Neural progenitor cell (in vitro differentiated cells): ENCODE measurements around the gene TYROBP. TPM values are rescaled to one million over a fixed set of nuclear protein-coding genes. Genes with fewer than 3 reads are reported as not detected.
A peak's percentile ranks its signal among the peaks of the same experiment; 100 is the strongest.
"Not testable (repeated sequence)": the region's sequence is repeated elsewhere in the genome, so short reads cannot be mapped to it uniquely, and the experiment has no call there.

ENCODE experiments used
- DNase-seq: peaks from one replicate; pipeline ENCODE4 v3.0.0-alpha.2; 2016; ENCODE audit warnings: low spot score
- H2AFZ ChIP-seq: fragments of 200-600 bp; sonication (generic); replicated peaks from 2 replicates; pipeline ENCODE4 v1.6.1; 2016; ENCODE audit warnings: antibody characterized with exemption
- H3F3A ChIP-seq: fragments of 200-600 bp; sonication (generic); 2 replicates; pipeline ENCODE4 v1.6.1; 2016; ENCODE audit warnings: antibody characterized with exemption, low read depth
- H3K27ac ChIP-seq: fragments of 200-600 bp; sonication (generic); 2 replicates; pipeline ENCODE4 v1.5.1; 2016; ENCODE audit warnings: mild to moderate bottlenecking
- H3K27me3 ChIP-seq: fragments of 200-600 bp; sonication (generic); 2 replicates; pipeline ENCODE4 v1.6.1; 2016; ENCODE audit warnings: mild to moderate bottlenecking, moderate library complexity
- H3K36me3 ChIP-seq: fragments of 200-600 bp; sonication (generic); 2 replicates; pipeline ENCODE4 v1.5.1; 2016
- H3K4me1 ChIP-seq: fragments of 200-600 bp; sonication (generic); 2 replicates; pipeline ENCODE4 v1.6.1; 2016; ENCODE audit warnings: mixed run types
- H3K4me2 ChIP-seq: fragments of 200-600 bp; sonication (generic); 2 replicates; pipeline ENCODE4 v1.6.1; 2016
- H3K4me3 ChIP-seq: fragments of 200-600 bp; sonication (generic); 2 replicates; pipeline ENCODE4 v1.5.1; 2016
- H3K79me2 ChIP-seq: fragments of 200-600 bp; sonication (generic); 2 replicates; pipeline ENCODE4 v1.6.1; 2016; ENCODE audit warnings: low read depth
- H3K9ac ChIP-seq: fragments of 200-600 bp; sonication (generic); 2 replicates; pipeline ENCODE4 v1.6.1; 2016
- H3K9me3 ChIP-seq: fragments of 200-600 bp; sonication (generic); 2 replicates; pipeline ENCODE4 v1.5.1; 2016; ENCODE audit warnings: low read depth
- H4K20me1 ChIP-seq: fragments of 200-600 bp; sonication (generic); 2 replicates; pipeline ENCODE4 v1.6.1; 2016; ENCODE audit warnings: low read depth
- H3K27ac Mint-ChIP-seq: 3 replicates; pipeline ENCODE4 v1.8.0; 2021; ENCODE audit warnings: mixed read lengths
- H3K27me3 Mint-ChIP-seq: 2 replicates; pipeline ENCODE4 v1.8.0; 2022; ENCODE audit warnings: low read depth, mild to moderate bottlenecking, inconsistent platforms, moderate library complexity, mixed read lengths; ENCODE audit not compliant: insufficient read depth
- H3K36me3 Mint-ChIP-seq: 3 replicates; pipeline ENCODE4 v1.8.0; 2021; ENCODE audit warnings: mixed read lengths
- H3K4me1 Mint-ChIP-seq: 3 replicates; pipeline ENCODE4 v1.8.0; 2021; ENCODE audit warnings: mixed read lengths
- H3K4me3 Mint-ChIP-seq: 3 replicates; pipeline ENCODE4 v1.8.0; 2021; ENCODE audit warnings: mild to moderate bottlenecking, moderate library complexity, mixed read lengths
- H3K9me3 Mint-ChIP-seq: 3 replicates; pipeline ENCODE4 v1.8.0; 2020; ENCODE audit warnings: mixed read lengths
- EZH2 ChIP-seq: fragments of 200-600 bp; sonication (generic); IDR thresholded peaks from 2 replicates; pipeline ENCODE4 v1.6.1; 2017; ENCODE audit warnings: antibody characterized with exemption, mild to moderate bottlenecking, moderate library complexity
- EZH2phosphoT487 ChIP-seq: fragments of 200-600 bp; sonication (generic); IDR thresholded peaks from 2 replicates; pipeline ENCODE4 v1.6.1; 2017; ENCODE audit warnings: antibody characterized with exemption
- total RNA-seq: library from RNA; depleted of rRNA; stranded (reverse); fragments of >200 nt; gene quantifications from 2 replicates; pipeline ENCODE4 v1.2.3, GENCODE V29; 2015; ENCODE audit warnings: low replicate concordance
- TF ChIP-seq, protein P1 (sequence below): fragments of 200-600 bp; sonication (generic); IDR thresholded peaks from 2 replicates; pipeline ENCODE4 v1.5.1; 2017; ENCODE audit warnings: antibody characterized with exemption, mild to moderate bottlenecking

TYROBP gene
- total RNA-seq, 1 donor from 2014 or later: not detected

- no peak overlapping the region for H3K4me3 ChIP-seq
- Mint-ChIP-seq H3K4me3 (no peak overlapping the region), H3K27me3 (peaks cover 15% of the 10 kb centered on the region), H3K4me1 (peaks cover 16% of the 10 kb centered on the region), H3K27ac (no peak overlapping the region), H3K36me3 (no peaks in the 10 kb centered on the region), H3K9me3 (no peaks in the 10 kb centered on the region)
- H3K79me2 ChIP-seq: no peaks in the 10 kb centered on the region
- H4K20me1 ChIP-seq: no peaks in the 10 kb centered on the region
- H3K9ac ChIP-seq: no peak overlapping the region
- TF ChIP-seq, protein P1, sequence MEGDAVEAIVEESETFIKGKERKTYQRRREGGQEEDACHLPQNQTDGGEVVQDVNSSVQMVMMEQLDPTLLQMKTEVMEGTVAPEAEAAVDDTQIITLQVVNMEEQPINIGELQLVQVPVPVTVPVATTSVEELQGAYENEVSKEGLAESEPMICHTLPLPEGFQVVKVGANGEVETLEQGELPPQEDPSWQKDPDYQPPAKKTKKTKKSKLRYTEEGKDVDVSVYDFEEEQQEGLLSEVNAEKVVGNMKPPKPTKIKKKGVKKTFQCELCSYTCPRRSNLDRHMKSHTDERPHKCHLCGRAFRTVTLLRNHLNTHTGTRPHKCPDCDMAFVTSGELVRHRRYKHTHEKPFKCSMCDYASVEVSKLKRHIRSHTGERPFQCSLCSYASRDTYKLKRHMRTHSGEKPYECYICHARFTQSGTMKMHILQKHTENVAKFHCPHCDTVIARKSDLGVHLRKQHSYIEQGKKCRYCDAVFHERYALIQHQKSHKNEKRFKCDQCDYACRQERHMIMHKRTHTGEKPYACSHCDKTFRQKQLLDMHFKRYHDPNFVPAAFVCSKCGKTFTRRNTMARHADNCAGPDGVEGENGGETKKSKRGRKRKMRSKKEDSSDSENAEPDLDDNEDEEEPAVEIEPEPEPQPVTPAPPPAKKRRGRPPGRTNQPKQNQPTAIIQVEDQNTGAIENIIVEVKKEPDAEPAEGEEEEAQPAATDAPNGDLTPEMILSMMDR: peak; percentile 47
- no peak for TF ChIP-seq EZH2phosphoT487
- TF ChIP-seq EZH2: no peak
- no peak overlapping the region for H3K4me2 ChIP-seq
- peak; percentile 55 for DNase-seq
- no peaks in the 10 kb centered on the region for H3F3A ChIP-seq
- no peak overlapping the region for H3K27ac ChIP-seq
- no peaks in the 10 kb centered on the region for H3K27me3 ChIP-seq
- H2AFZ ChIP-seq: no peak overlapping the region
- no peaks in the 10 kb centered on the region for H3K9me3 ChIP-seq
- peaks cover 6% of the 10 kb centered on the region for H3K4me1 ChIP-seq
- no peaks in the 10 kb centered on the region for H3K36me3 ChIP-seq
Measured at GRCh38 chr19:35911173-35911572, 3.1 kb upstream of the TYROBP start.

- H2AFZ ChIP-seq, H3K27me3 ChIP-seq, H3K36me3 Mint-ChIP-seq, H3K79me2 ChIP-seq, H3K27ac ChIP-seq, H3K9me3 ChIP-seq, H3K4me3 ChIP-seq, H3F3A ChIP-seq, H3K9me3 Mint-ChIP-seq, H3K4me1 ChIP-seq, H3K4me2 ChIP-seq, H3K36me3 ChIP-seq, H3K4me3 Mint-ChIP-seq, DNase-seq, H3K9ac ChIP-seq, H3K27ac Mint-ChIP-seq, H4K20me1 ChIP-seq: not testable (repeated sequence)
- H3K27me3 Mint-ChIP-seq: peaks cover 15% of the 10 kb centered on the region
- H3K4me1 Mint-ChIP-seq: peaks cover 16% of the 10 kb centered on the region
Measured at GRCh38 chr19:35910355-35910754, 2.3 kb upstream of the TYROBP start.

- TF ChIP-seq EZH2: no peak
- no peak for TF ChIP-seq EZH2phosphoT487
- TF ChIP-seq, protein P1: no peak
- H3K27me3 ChIP-seq: no peaks in the 10 kb centered on the region
- no peaks in the 10 kb centered on the region for H3K79me2 ChIP-seq
- no peak overlapping the region for H3K27ac Mint-ChIP-seq
- H2AFZ ChIP-seq: peak overlapping the region; percentile 77
- no peaks in the 10 kb centered on the region for H3F3A ChIP-seq
- H3K36me3 ChIP-seq: no peaks in the 10 kb centered on the region
- H3K4me1 ChIP-seq: peaks cover 6% of the 10 kb centered on the region
- H3K9me3 ChIP-seq: no peaks in the 10 kb centered on the region
- H3K9me3 Mint-ChIP-seq: no peaks in the 10 kb centered on the region
- H3K27ac ChIP-seq: no peak overlapping the region
- no peak overlapping the region for H3K9ac ChIP-seq
- H3K4me2 ChIP-seq: no peak overlapping the region
- H3K36me3 Mint-ChIP-seq: no peaks in the 10 kb centered on the region
- H3K4me3 Mint-ChIP-seq: no peak overlapping the region
- peaks cover 21% of the 10 kb centered on the region for H3K4me1 Mint-ChIP-seq
- no peaks in the 10 kb centered on the region for H4K20me1 ChIP-seq
- no peak overlapping the region for H3K4me3 ChIP-seq
- DNase-seq: no peak
- H3K27me3 Mint-ChIP-seq: peaks cover 15% of the 10 kb centered on the region
Measured at GRCh38 chr19:35909684-35910035, 1.6 kb upstream of the TYROBP start.

DNA sequence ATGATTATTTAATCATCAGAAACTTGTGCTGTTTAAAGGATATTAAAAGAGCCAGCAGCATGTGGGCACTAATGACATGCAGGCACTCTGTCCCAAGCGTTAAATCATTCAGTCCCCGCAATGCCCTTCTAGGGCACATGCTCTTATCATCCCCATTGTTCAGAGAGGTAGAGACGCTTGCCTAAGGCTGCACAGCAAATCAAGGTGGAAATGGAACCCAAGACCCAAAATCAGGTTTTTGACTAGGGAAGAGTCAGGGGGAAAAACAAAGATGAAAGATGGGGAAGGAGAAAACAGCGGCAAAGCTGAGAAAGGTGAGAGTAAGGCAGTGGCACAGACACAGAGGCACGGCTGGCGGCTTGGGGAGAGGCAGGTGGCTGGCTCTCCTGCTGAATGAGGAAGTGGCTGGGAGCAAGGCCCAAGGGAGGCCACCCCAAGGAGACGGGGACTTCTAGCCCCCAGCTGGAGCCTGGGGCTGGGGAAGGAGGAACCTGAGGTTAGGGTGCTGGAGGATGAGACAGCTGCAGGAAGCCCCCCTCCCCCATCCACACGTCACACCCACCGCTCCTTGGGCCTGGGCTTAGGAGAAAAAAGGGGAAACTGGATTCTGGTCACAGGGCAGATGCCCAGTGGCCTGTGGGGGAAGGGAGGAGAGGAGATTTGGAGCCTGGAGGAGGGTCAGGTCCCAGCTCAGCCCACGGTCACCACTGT is 1.0 kb upstream of the TYROBP start:
- Histone ChIP-seq H2AFZ (peak overlapping the region; percentile 77), H3K4me3 (no peak overlapping the region), H3K4me2 (no peak overlapping the region), H3F3A (no peaks in the 10 kb centered on the region), H3K9ac (no peak overlapping the region), H3K27me3 (no peaks in the 10 kb centered on the region), H3K27ac (no peak overlapping the region), H3K36me3 (no peaks in the 10 kb centered on the region), H3K4me1 (peaks cover 6% of the 10 kb centered on the region), H3K79me2 (no peaks in the 10 kb centered on the region), H3K9me3 (no peaks in the 10 kb centered on the region), H4K20me1 (no peaks in the 10 kb centered on the region)
- no peak overlapping the region for H3K4me3 Mint-ChIP-seq
- DNase-seq: no peak
- peaks cover 15% of the 10 kb centered on the region for H3K27me3 Mint-ChIP-seq
- H3K36me3 Mint-ChIP-seq: no peaks in the 10 kb centered on the region
- H3K4me1 Mint-ChIP-seq: peaks cover 24% of the 10 kb centered on the region
- no peaks in the 10 kb centered on the region for H3K9me3 Mint-ChIP-seq
- H3K27ac Mint-ChIP-seq: no peak overlapping the region
- TF ChIP-seq EZH2 (no peak), EZH2phosphoT487 (no peak)
- TF ChIP-seq, protein P1: no peak
